GM12872 (cell line): ENCODE results near the gene PDE4B.

Source experiments
- TF ChIP-seq, protein P1 (sequence below): IDR thresholded peaks from 3 replicates; pipeline ENCODE4 v1.5.1; 2011; ENCODE audit warnings: low read depth, mild to moderate bottlenecking, low read length, moderate library complexity; ENCODE audit not compliant: insufficient read depth

The PDE4B gene

GRCh38 chr1:65994223-65994622 is 201.5 kb downstream of the PDE4B start:
- TF ChIP-seq, protein P1, sequence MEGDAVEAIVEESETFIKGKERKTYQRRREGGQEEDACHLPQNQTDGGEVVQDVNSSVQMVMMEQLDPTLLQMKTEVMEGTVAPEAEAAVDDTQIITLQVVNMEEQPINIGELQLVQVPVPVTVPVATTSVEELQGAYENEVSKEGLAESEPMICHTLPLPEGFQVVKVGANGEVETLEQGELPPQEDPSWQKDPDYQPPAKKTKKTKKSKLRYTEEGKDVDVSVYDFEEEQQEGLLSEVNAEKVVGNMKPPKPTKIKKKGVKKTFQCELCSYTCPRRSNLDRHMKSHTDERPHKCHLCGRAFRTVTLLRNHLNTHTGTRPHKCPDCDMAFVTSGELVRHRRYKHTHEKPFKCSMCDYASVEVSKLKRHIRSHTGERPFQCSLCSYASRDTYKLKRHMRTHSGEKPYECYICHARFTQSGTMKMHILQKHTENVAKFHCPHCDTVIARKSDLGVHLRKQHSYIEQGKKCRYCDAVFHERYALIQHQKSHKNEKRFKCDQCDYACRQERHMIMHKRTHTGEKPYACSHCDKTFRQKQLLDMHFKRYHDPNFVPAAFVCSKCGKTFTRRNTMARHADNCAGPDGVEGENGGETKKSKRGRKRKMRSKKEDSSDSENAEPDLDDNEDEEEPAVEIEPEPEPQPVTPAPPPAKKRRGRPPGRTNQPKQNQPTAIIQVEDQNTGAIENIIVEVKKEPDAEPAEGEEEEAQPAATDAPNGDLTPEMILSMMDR, result no peak

DNA sequence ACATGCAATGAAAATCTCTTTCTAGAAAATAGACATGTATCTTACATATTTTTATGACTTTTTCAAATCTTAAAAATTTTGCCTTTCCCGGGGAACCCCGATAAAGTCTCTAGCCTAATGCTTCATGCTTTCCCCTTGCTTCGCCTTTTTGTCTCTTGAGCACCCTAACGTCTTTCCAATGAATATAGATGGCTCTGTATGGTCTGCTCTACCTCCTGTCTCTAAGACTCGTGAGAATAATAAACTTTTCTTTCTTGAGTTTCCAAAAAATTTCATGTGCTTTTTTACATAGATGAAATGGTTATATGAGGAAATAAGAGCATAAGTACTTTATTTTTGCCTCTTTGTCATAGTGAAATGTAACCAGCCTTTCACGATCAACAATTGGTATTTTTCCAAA is 202.6 kb downstream of the PDE4B start:
- TF ChIP-seq, protein P1, result no peak

GRCh38 chr1:65995928-65996327 is 203.2 kb downstream of the PDE4B start:
- TF ChIP-seq, protein P1, result no peak

GRCh38 chr1:65997693-65998092 is 205.0 kb downstream of the PDE4B start:
- TF ChIP-seq, protein P1, result no peak

DNA sequence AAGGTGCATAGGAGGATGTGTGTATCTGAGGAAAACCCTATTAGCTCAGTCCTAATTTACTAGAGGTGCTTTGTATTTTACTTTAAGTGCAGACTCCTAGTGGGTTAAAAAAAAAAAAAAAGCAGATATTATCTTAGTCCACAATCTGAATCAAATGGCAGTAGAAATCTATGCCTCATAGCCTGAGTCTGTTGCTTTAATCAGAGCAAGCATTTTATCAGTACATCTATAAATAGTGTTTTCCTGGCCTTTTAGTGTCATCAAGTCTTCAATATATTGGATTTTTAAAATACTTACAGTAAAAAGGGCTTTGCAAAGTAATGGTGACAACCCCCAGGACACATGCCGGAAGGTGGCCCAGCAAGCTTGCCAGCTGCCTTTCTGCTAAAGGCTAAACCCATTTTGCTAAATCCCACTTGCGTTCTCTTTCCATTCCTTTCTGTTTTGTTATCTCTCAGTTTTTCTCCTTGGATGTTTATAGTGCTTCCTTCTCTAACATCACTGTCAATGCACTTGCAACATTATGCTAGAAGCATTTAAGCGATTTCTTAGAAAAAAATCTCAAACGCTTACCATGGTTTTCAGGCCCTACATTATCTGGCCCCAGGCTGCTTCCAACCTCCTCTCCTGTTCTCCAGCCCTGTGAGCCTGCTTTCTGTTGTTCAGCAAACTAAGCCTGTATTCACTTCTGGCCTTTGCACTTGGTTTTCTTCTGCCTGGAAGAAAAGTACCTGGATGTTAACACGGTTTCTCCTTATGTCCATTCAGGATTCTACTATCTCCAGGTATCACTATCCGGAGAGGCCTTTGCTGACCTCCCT is 206.3 kb downstream of the PDE4B start:
- TF ChIP-seq, protein P1, result no peak

GRCh38 chr1:66000033-66000637 is 207.4 kb downstream of the PDE4B start:
- TF ChIP-seq, protein P1, result no peak

DNA sequence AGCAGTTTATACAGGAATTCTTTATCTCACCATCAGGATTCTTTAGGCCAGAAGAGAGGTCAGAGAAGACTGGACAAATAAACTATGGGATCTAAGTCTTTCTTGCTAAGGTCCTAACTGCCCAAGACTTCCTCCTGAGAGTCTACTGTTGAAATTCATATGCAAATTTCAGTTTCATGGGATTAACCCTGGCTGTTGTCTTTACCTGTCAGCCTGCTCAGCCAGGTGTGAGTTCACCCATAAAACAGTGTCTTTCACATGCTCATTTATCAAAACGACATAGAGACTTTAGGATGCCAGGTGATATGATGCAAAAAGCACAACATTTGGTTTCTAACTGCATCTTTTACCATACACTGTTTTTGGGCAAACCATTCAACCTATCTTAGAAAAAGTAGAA is 211.0 kb downstream of the PDE4B start:
- TF ChIP-seq, protein P1, result no peak
